Measurements from ENCODE around the gene STX18. TPM values are rescaled to one million over a fixed set of nuclear protein-coding genes. Genes with fewer than 3 reads are reported as not detected.

STX18 gene
- total and polyA plus RNA-seq, 2 experiments from 2014 or later: 15.9 to 18.1 TPM

GRCh38 chr4:4391866-4392265 lies 150.0 kb downstream of the STX18 start (continued):
- TF ChIP-seq, protein P1, sequence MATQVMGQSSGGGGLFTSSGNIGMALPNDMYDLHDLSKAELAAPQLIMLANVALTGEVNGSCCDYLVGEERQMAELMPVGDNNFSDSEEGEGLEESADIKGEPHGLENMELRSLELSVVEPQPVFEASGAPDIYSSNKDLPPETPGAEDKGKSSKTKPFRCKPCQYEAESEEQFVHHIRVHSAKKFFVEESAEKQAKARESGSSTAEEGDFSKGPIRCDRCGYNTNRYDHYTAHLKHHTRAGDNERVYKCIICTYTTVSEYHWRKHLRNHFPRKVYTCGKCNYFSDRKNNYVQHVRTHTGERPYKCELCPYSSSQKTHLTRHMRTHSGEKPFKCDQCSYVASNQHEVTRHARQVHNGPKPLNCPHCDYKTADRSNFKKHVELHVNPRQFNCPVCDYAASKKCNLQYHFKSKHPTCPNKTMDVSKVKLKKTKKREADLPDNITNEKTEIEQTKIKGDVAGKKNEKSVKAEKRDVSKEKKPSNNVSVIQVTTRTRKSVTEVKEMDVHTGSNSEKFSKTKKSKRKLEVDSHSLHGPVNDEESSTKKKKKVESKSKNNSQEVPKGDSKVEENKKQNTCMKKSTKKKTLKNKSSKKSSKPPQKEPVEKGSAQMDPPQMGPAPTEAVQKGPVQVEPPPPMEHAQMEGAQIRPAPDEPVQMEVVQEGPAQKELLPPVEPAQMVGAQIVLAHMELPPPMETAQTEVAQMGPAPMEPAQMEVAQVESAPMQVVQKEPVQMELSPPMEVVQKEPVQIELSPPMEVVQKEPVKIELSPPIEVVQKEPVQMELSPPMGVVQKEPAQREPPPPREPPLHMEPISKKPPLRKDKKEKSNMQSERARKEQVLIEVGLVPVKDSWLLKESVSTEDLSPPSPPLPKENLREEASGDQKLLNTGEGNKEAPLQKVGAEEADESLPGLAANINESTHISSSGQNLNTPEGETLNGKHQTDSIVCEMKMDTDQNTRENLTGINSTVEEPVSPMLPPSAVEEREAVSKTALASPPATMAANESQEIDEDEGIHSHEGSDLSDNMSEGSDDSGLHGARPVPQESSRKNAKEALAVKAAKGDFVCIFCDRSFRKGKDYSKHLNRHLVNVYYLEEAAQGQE (IDR thresholded peaks at IDR 0.05; ENCODE audit: unreplicated experiment): no peak

DNA sequence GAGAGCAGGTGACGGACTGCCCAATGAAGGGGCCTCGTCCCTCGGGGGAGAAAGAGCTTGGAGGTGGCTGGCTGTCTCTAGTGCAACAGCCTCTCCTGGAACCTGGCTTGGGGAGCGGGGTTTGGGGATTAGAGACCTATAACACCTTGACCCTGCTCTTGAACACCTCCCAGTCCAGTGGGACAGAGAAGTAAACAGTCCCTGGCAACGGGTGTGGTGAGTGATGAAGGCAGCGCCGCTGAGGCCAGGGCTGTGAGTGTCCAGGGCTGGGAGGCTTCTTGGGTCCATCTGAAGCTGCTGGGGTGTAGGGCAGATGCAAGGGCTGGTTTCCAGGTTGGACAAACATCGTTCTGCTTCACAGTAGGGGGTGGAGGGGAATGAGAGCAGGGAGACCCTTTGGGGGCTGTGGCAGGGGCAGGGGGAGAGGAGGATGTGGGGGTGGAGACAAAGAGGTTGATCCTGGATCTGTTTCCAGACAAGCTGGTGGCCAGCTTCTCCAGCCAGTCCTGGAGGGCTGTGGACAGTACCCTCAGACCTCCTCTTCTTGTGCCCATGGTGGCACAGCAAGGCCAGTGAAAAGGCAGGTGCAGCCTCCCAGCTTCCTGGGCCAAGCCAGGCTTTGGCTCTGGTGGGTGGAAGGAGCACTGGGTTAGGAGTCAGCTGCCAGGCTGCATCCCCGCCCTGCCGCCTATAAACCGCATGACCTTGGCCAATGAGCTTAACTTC lies 151.2 kb downstream of the STX18 start:
- DNase-seq (ENCODE audit: low spot score): no peak
- H3K79me2 ChIP-seq (replicated peaks; ENCODE audit: insufficient read depth): no peaks in the 10 kb centered on the region
- no peaks in the 10 kb centered on the region for H3K9me2 ChIP-seq (ENCODE audit: insufficient read depth)
- no peak overlapping the region for H2AFZ ChIP-seq
- no peak overlapping the region for H3K4me3 Mint-ChIP-seq
- no peak overlapping the region for H3K27ac ChIP-seq (ENCODE audit: low read depth)
- peaks cover 28% of the 10 kb centered on the region for H3K36me3 Mint-ChIP-seq (ENCODE audit: low read depth)
- no peaks in the 10 kb centered on the region; the same call in 1 of the 3 replicates for H3K9me3 Mint-ChIP-seq
- no peak for ATAC-seq
- H3K4me1 Mint-ChIP-seq: peaks cover 11% of the 10 kb centered on the region
- H3K27ac Mint-ChIP-seq: no peak overlapping the region
- peaks cover 27% of the 10 kb centered on the region for H3K27me3 ChIP-seq (ENCODE audit: insufficient read depth)
- H3K4me2 ChIP-seq: no peak overlapping the region
- peaks cover 28% of the 10 kb centered on the region for H3K27me3 Mint-ChIP-seq (ENCODE audit: insufficient read depth, low read depth, poor library complexity)
- TF ChIP-seq EZH2 (IDR thresholded peaks at IDR 0.05; ENCODE audit: low read depth, unreplicated experiment): no peak
- no peak for TF ChIP-seq ETS1 (IDR thresholded peaks at IDR 0.05)
- TF ChIP-seq NANOG (IDR thresholded peaks at IDR 0.05; ENCODE audit: borderline replicate concordance): no peak
- TF ChIP-seq ZNF462 (CRISPR knock-in tag; IDR thresholded peaks at IDR 0.05): no peak
- no peaks in the 10 kb centered on the region for H3F3A ChIP-seq (replicated peaks; ENCODE audit: low read depth)
- no peaks in the 10 kb centered on the region; the same call in 1 of the 2 replicates for H4K20me1 ChIP-seq (replicated peaks; ENCODE audit: insufficient read depth)
- H3K36me3 ChIP-seq (ENCODE audit: insufficient read depth): no peaks in the 10 kb centered on the region
- peaks cover 7% of the 10 kb centered on the region for H3K4me1 ChIP-seq (ENCODE audit: insufficient read depth)
- H3K4me3 ChIP-seq: no peak overlapping the region
